ENCODE measurements around the gene TMCO2. TPM values are rescaled to one million over a fixed set of nuclear protein-coding genes. Genes with fewer than 3 reads are reported as not detected.
"Not testable (repeated sequence)": the region's sequence is repeated elsewhere in the genome, so short reads cannot be mapped to it uniquely, and the experiment has no call there.

The TMCO2 gene
- total RNA-seq, 4 donors from 2014 or later: not detected

GRCh38 chr1:40218333-40218732, 29.4 kb upstream of the TMCO2 start:
- intact Hi-C loops (cut with DNase I; ENCODE audit: low total_unique reads): no loop called here
- Histone ChIP-seq H3K4me3 (no peak overlapping the region), H3K4me1 (no peaks in the 10 kb centered on the region), H3K27me3 (no peaks in the 10 kb centered on the region), H3K36me3 (peaks cover 0 to 7% (median 0%) of the 10 kb centered on the region in 4 donors), H3K27ac (no peak overlapping the region), H3K9me3 (no peaks in the 10 kb centered on the region)
- TF ChIP-seq CTCF (IDR thresholded peaks at IDR 0.05) (no peak), POLR2A (IDR thresholded peaks at IDR 0.05) (no peak), POLR2AphosphoS5 (IDR thresholded peaks at IDR 0.05) (no peak)
- WGBS, 2 donors (ENCODE audit: low coverage in 1 of 2): 96 to 97% methylated on average over 5 of the region's 5 CpGs
- in situ Hi-C loops (cut with MboI; ENCODE audit: low pct_ligation_motif_present in 1 of 4, low pct_unique_long_range_greater_than_20kb in 1 of 4, low sequenced_read_pairs in 3 of 4): no loop called here
- DNase-seq: no peak

GRCh38 chr1:40221471-40221905, 26.2 kb upstream of the TMCO2 start:
- H3K27ac ChIP-seq; H3K9me3 ChIP-seq; intact Hi-C loops (cut with DNase I; ENCODE audit: low total_unique reads); H3K4me3 ChIP-seq; H3K4me1 ChIP-seq; in situ Hi-C loops (cut with MboI; ENCODE audit: low pct_ligation_motif_present in 1 of 4, low pct_unique_long_range_greater_than_20kb in 1 of 4, low sequenced_read_pairs in 3 of 4); H3K27me3 ChIP-seq; DNase-seq; H3K36me3 ChIP-seq: not testable (repeated sequence)
- WGBS, 2 donors (ENCODE audit: low coverage in 1 of 2): 96 to 100% methylated on average over 4 to 18 of the region's 18 CpGs

- 56 to 82% methylated on average over 2 to 3 of the region's 3 CpGs for WGBS, 2 donors (ENCODE audit: low coverage in 1 of 2)
- H3K4me1 ChIP-seq: peaks cover 0 to 7% (median 3%) of the 10 kb centered on the region in 4 donors
- H3K36me3 ChIP-seq: no peaks in the 10 kb centered on the region
- H3K27ac ChIP-seq: no peak overlapping the region
- no peak overlapping the region for H3K4me3 ChIP-seq
- in situ Hi-C loops (cut with MboI; ENCODE audit: low pct_ligation_motif_present in 1 of 4, low pct_unique_long_range_greater_than_20kb in 1 of 4, low sequenced_read_pairs in 3 of 4): no loop called here
- no peaks in the 10 kb centered on the region for H3K9me3 ChIP-seq
- TF ChIP-seq POLR2A (IDR thresholded peaks at IDR 0.05) (no peak), POLR2AphosphoS5 (IDR thresholded peaks at IDR 0.05) (no peak), EP300 (IDR thresholded peaks at IDR 0.05; ENCODE audit: low read depth) (no peak), CTCF (IDR thresholded peaks at IDR 0.05) (no peak)
- intact Hi-C loops (cut with DNase I; ENCODE audit: low total_unique reads): no loop called here
- H3K27me3 ChIP-seq: no peaks in the 10 kb centered on the region
- DNase-seq: no peak
Observed at GRCh38 chr1:40221977-40222772, 25.6 kb upstream of the TMCO2 start.

GRCh38 chr1:40224040-40224439, 23.7 kb upstream of the TMCO2 start:
- in situ Hi-C loops (cut with MboI; ENCODE audit: low pct_ligation_motif_present in 1 of 4, low pct_unique_long_range_greater_than_20kb in 1 of 4, low sequenced_read_pairs in 3 of 4) (no loop called here), intact Hi-C loops (cut with DNase I; ENCODE audit: low total_unique reads) (no loop called here)
- H3K36me3 ChIP-seq: no peaks in the 10 kb centered on the region
- no peak overlapping the region for H3K27ac ChIP-seq
- no peak overlapping the region for H3K4me3 ChIP-seq
- TF ChIP-seq POLR2AphosphoS5 (IDR thresholded peaks at IDR 0.05): no peak
- no peak for TF ChIP-seq CTCF (IDR thresholded peaks at IDR 0.05)
- TF ChIP-seq POLR2A (IDR thresholded peaks at IDR 0.05): no peak
- TF ChIP-seq EP300 (IDR thresholded peaks at IDR 0.05; ENCODE audit: low read depth): no peak
- H3K4me1 ChIP-seq: peaks cover 0 to 7% (median 3%) of the 10 kb centered on the region in 4 donors
- 77 to 78% methylated on average over 6 of the region's 6 CpGs for WGBS, 2 donors (ENCODE audit: low coverage in 1 of 2)
- H3K27me3 ChIP-seq: no peaks in the 10 kb centered on the region
- no peaks in the 10 kb centered on the region for H3K9me3 ChIP-seq
- DNase-seq: no peak
